Ishikawa (cell line): ENCODE data around the gene BDH1.

Experiments used
- TAF1 ChIP-seq: IDR thresholded peaks from 2 replicates; pipeline ENCODE4 v1.6.1; 2012; ENCODE audit warnings: low read depth, mild to moderate bottlenecking
- TEAD4 ChIP-seq: IDR thresholded peaks from 2 replicates; pipeline ENCODE4 v1.6.1; 2012
- ZBTB7A ChIP-seq: IDR thresholded peaks from 2 replicates; pipeline ENCODE4 v1.6.1; 2012; ENCODE audit warnings: low read depth
- TF ChIP-seq, protein P1 (sequence below): IDR thresholded peaks from 2 replicates; pipeline ENCODE4 v1.6.1; 2012

GRCh38 chr3:197499427-197499826, 56.3 kb downstream of the BDH1 start:
- TF ChIP-seq TAF1 = no peak
- TF ChIP-seq, protein P1, sequence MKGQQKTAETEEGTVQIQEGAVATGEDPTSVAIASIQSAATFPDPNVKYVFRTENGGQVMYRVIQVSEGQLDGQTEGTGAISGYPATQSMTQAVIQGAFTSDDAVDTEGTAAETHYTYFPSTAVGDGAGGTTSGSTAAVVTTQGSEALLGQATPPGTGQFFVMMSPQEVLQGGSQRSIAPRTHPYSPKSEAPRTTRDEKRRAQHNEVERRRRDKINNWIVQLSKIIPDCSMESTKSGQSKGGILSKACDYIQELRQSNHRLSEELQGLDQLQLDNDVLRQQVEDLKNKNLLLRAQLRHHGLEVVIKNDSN = no peak
- no peak for TF ChIP-seq ZBTB7A
- no peak for TF ChIP-seq TEAD4
